Uterus (tissue), 2 donors: Measurements from ENCODE around the gene TMEM53.

Source experiments
- CTCF ChIP-seq, 4 experiments: fragments of 200-600 bp in 2 of 4; fragments of 450-650 bp in 2 of 4; sonication (generic) in 2 of 4; IDR thresholded peaks; one replicate each; pipeline ENCODE4 v1.5.1; 2016 to 2019; ENCODE audit warnings: antibody characterized with exemption in 4 of 4, mild to moderate bottlenecking in 2 of 4, moderate library complexity in 1 of 4
- POLR2A ChIP-seq, 2 donors: fragments of 450-650 bp; IDR thresholded peaks; one replicate each; pipeline ENCODE4 v1.6.1; 2016; ENCODE audit warnings: antibody characterized with exemption in 2 of 2, mild to moderate bottlenecking in 1 of 2, moderate library complexity in 1 of 2

GRCh38 chr1:44650159-44650831, 24.0 kb downstream of the TMEM53 start:
- no peak for TF ChIP-seq CTCF (IDR thresholded peaks at IDR 0.05)
- no peak for TF ChIP-seq POLR2A (IDR thresholded peaks at IDR 0.05)
